GM12878 (cell line): ENCODE data around the gene ANKRD62. TPM values are rescaled to one million over a fixed set of nuclear protein-coding genes. Genes with fewer than 3 reads are reported as not detected.

Experiments used
- ATAC-seq: fragments of 200-7000 bp; cut with Tn5 transposase; 3 replicates; pipeline ENCODE4 v1.9.1; 2020; ENCODE audit warnings: mild to moderate bottlenecking, moderate library complexity
- BruUV-seq: library from RNA; stranded (reverse); fragments of 400-500 nt; replicated peaks from 2 replicates; lab custom pipeline; 2021; lab: Mats Ljungman, UMichigan
- CTCF ChIA-PET: fragments of 300-600 bp; sonication (Branson Sonifier 250); formaldehyde crosslinking; extraction: SDS; loops from one replicate; lab custom pipeline; 2021; ENCODE audit warnings: inconsistent platforms; lab: Yijun Ruan, JAX
- POLR2A ChIA-PET: fragments of 350-600 bp; formaldehyde crosslinking; extraction: SDS; loops from one replicate; lab custom pipeline; 2021; ENCODE audit warnings: inconsistent platforms; lab: Charles Lee
- RAD21 ChIA-PET: fragments of 300-600 bp; sonication (Branson Sonifier 250); formaldehyde crosslinking; loops from one replicate; lab custom pipeline; 2023; ENCODE audit warnings: antibody characterized with exemption; ENCODE audit not compliant: unreplicated experiment; lab: Charles Lee
- SMC1A ChIA-PET: fragments of 300-600 bp; sonication (Branson Sonifier 250); formaldehyde crosslinking; loops from one replicate; lab custom pipeline; 2023; ENCODE audit not compliant: unreplicated experiment, uncharacterized antibody; lab: Charles Lee
- DNase-seq: peaks from one replicate; pipeline ENCODE4 v3.0.0-alpha.2; 2011; ENCODE audit warnings: low read depth, low spot score
- FAIRE-seq: peaks from 3 replicates; lab custom pipeline; 2011; peaks lifted over from hg19 to GRCh38; lab: Jason Lieb, UNC
- H2AFZ ChIP-seq: 2 replicates; pipeline ENCODE4 v1.6.0; 2011; ENCODE audit warnings: low read depth, low read length, control low read depth; ENCODE audit not compliant: control insufficient read depth
- H3K27ac ChIP-seq: 2 replicates; pipeline ENCODE4 v1.5.1; 2011; ENCODE audit warnings: control low read depth; ENCODE audit not compliant: control insufficient read depth, insufficient read depth
- H3K27me3 ChIP-seq, 2 experiments: replicated peaks in 1 of 2; 2 replicates each; pipeline versions ENCODE4 v1.6.0 to v1.6.1; 2011; ENCODE audit warnings: low read length in 1 of 2; ENCODE audit not compliant: control insufficient read depth in 2 of 2, insufficient read depth in 2 of 2
- H3K36me3 ChIP-seq, 2 experiments: 2 replicates each; pipeline ENCODE4 v1.5.1; 2011; ENCODE audit warnings: low read length in 1 of 2; ENCODE audit not compliant: control insufficient read depth in 2 of 2, insufficient read depth in 2 of 2
- H3K4me1 ChIP-seq: 2 replicates; pipeline ENCODE4 v1.6.1; 2011; ENCODE audit warnings: mild to moderate bottlenecking, low read length, moderate library complexity, mixed read lengths; ENCODE audit not compliant: control insufficient read depth, insufficient read depth
- H3K4me2 ChIP-seq: 2 replicates; pipeline ENCODE4 v1.6.0; 2011; ENCODE audit warnings: control low read depth; ENCODE audit not compliant: control insufficient read depth, insufficient read depth
- H3K4me3 ChIP-seq: fragments of 200-600 bp; sonication (generic); 2 replicates; pipeline ENCODE4 v1.5.1; 2016
- H3K79me2 ChIP-seq: 2 replicates; pipeline ENCODE4 v1.6.0; 2011; ENCODE audit warnings: low read length; ENCODE audit not compliant: control insufficient read depth, insufficient read depth
- H3K9ac ChIP-seq: 2 replicates; pipeline ENCODE4 v1.8.0; 2011; ENCODE audit warnings: low read length, control low read depth, mixed read lengths; ENCODE audit not compliant: control insufficient read depth, insufficient read depth
- H3K9me3 ChIP-seq: replicated peaks from 3 replicates; pipeline ENCODE4 v1.5.1; 2011; ENCODE audit warnings: mild to moderate bottlenecking, low read length; ENCODE audit not compliant: control insufficient read depth, insufficient read depth
- H4K20me1 ChIP-seq: 2 replicates; pipeline ENCODE4 v1.6.0; 2011; ENCODE audit not compliant: control insufficient read depth, insufficient read depth
- ATF3 ChIP-seq: IDR thresholded peaks from 2 replicates; pipeline ENCODE4 v1.6.1; 2011; ENCODE audit warnings: low read depth, mild to moderate bottlenecking, low read length, moderate library complexity, borderline replicate concordance; ENCODE audit errors: extremely low read depth
- BRCA1 ChIP-seq: IDR thresholded peaks from 2 replicates; pipeline ENCODE4 v1.6.1; 2011; ENCODE audit warnings: low read depth, low read length, improper control_type of control experiment
- EP300 ChIP-seq, 2 experiments: fragments of 150-350 bp in 1 of 2; IDR thresholded peaks; 2 replicates each; pipeline ENCODE4 v1.6.1; 2011 to 2012; ENCODE audit warnings: low read depth in 2 of 2, low read length in 2 of 2, borderline replicate concordance in 1 of 2, improper control_type of control experiment in 1 of 2, inconsistent platforms in 1 of 2; ENCODE audit not compliant: control insufficient read depth in 1 of 2
- IRF5 ChIP-seq: fragments of 450-650 bp; IDR thresholded peaks from 2 replicates; pipeline ENCODE4 v1.6.1; 2017; ENCODE audit warnings: borderline replicate concordance
- KAT2A ChIP-seq: conservative IDR thresholded peaks from 2 replicates; pipeline ENCODE4 v1.6.1; 2011; ENCODE audit warnings: low read depth, low read length; ENCODE audit not compliant: control insufficient read depth
- MEF2B ChIP-seq: fragments of 450-650 bp; IDR thresholded peaks from 2 replicates; pipeline ENCODE4 v1.6.1; 2018; ENCODE audit warnings: mild to moderate bottlenecking, moderate library complexity; ENCODE audit not compliant: partially characterized antibody, poor library complexity, severe bottlenecking
- POLR2A ChIP-seq: IDR thresholded peaks from 2 replicates; pipeline ENCODE4 v1.6.1; 2011; ENCODE audit warnings: low read depth, mild to moderate bottlenecking, low read length
- RUNX3 ChIP-seq: IDR thresholded peaks from 2 replicates; pipeline ENCODE4 v1.6.1; 2012; ENCODE audit warnings: low read length, inconsistent platforms
- SPI1 ChIP-seq: IDR thresholded peaks from 2 replicates; pipeline ENCODE4 v1.6.1; 2011; ENCODE audit warnings: low read depth, mild to moderate bottlenecking, low read length, moderate library complexity, borderline replicate concordance; ENCODE audit not compliant: insufficient read depth
- SRF ChIP-seq, 2 experiments: IDR thresholded peaks; 2 replicates each; pipeline ENCODE4 v1.6.1; 2011; ENCODE audit warnings: low read depth in 2 of 2, low read length in 2 of 2, mild to moderate bottlenecking in 1 of 2, moderate library complexity in 1 of 2
- TAF1 ChIP-seq: IDR thresholded peaks from 2 replicates; pipeline ENCODE4 v1.6.1; 2011; ENCODE audit warnings: mild to moderate bottlenecking, low read depth, low read length, borderline replicate concordance
- TCF7 ChIP-seq: IDR thresholded peaks from 2 replicates; pipeline ENCODE4 v1.6.1; 2014; ENCODE audit warnings: antibody characterized with exemption, borderline replicate concordance
- ZBTB33 ChIP-seq: fragments of 450-650 bp; IDR thresholded peaks from 2 replicates; pipeline ENCODE4 v1.6.1; 2017; ENCODE audit warnings: mild to moderate bottlenecking
- ZBTB40 ChIP-seq: fragments of 450-650 bp; IDR thresholded peaks from 2 replicates; pipeline ENCODE4 v1.6.1; 2016; ENCODE audit warnings: mild to moderate bottlenecking, moderate library complexity, borderline replicate concordance
- WGBS: methylation state at CpG from one replicate; pipeline ENCODE4 v1.1.6; 2016; ENCODE audit warnings: low lambda C conversion rate; ENCODE audit not compliant: insufficient replicate concordance, insufficient coverage; ENCODE audit errors: missing lambda C conversion rate; 5-methylcytosine and 5-hydroxymethylcytosine counted together
- in situ Hi-C: fragments of 300-500 bp; cut with MboI; formaldehyde crosslinking; loops from 9 replicates; pipeline ENCODE4 v1.14.3; 2018; ENCODE audit warnings: mixed read lengths
- intact Hi-C: fragments of 100-400 bp; cut with micrococcal nuclease; formaldehyde crosslinking; loops from one replicate; pipeline ENCODE4 v1.14.2; 2022; ENCODE audit not compliant: unreplicated experiment
- polyA plus RNA-seq, 11 experiments: library from polyadenylated mRNA; depleted of rRNA in 4 of 11; unstranded in 6 of 11; stranded (reverse) in 5 of 11; fragments of >200 nt; fragmentation: Nextera tagmentation in 4 of 11; fragmentation: Illumina TruSeq in 1 of 11; extraction: Ambion mirVana in 4 of 11; extraction: Trizol in 1 of 11; gene quantifications; 1 replicate in 1 of 11; 2 replicates in 10 of 11; pipeline versions ENCODE4 v1.2.1 to v1.2.3, GENCODE V29; 2011 to 2016; ENCODE audit warnings: inconsistent platforms in 2 of 11, missing spikeins in 2 of 11, low read depth in 1 of 11
- total RNA-seq, 4 experiments: library from RNA; depleted of rRNA in 3 of 4; stranded (reverse); fragments of >200 nt in 3 of 4; fragmentation: Illumina TruSeq in 1 of 4; extraction: Trizol in 1 of 4; gene quantifications; 2 replicates each; pipeline versions ENCODE4 v1.2.1 to v1.2.3, GENCODE V29; 2013 to 2021

Gene ANKRD62
- total and polyA plus RNA-seq, 10 of the 15 experiments (the other 5 are each of a cell fraction or from before 2014, with no cell fraction given) = not detected

GRCh38 chr18:12066910-12067511 lies 26.6 kb upstream of the ANKRD62 start:
- DNase-seq (no peak), ATAC-seq (no peak), FAIRE-seq (no peak)
- Histone ChIP-seq H3K4me2 (no peak overlapping the region), H2AFZ (no peak overlapping the region), H3K36me3 (no peaks in the 10 kb centered on the region), H3K79me2 (no peaks in the 10 kb centered on the region), H3K9me3 (no peaks in the 10 kb centered on the region), H4K20me1 (no peaks in the 10 kb centered on the region), H3K4me3 (no peak overlapping the region), H3K27me3 (no peaks in the 10 kb centered on the region; a peak in 1 of 4 replicates), H3K27ac (no peak overlapping the region), H3K4me1 (no peaks in the 10 kb centered on the region), H3K9ac (no peak overlapping the region)
- RAD21 ChIA-PET = interaction anchor here (0.7 kb wide), 1 partner anchor 323 kb away, joined by 5 read pairs; no protein-coding TSS in a partner anchor
- in situ Hi-C loops (no loop called here), intact Hi-C loops (no loop called here)
- WGBS = 74% methylated on average over 39 of the region's 47 CpGs
- CTCF ChIA-PET = no interaction called here
- no TSS peak for BruUV-seq
- SMC1A ChIA-PET = no interaction called here
- POLR2A ChIA-PET = no interaction called here
- TF ChIP-seq TCF7 (no peak), KAT2A (no peak), TAF1 (no peak), ZBTB40 (no peak), EP300 (IDR thresholded peaks at IDR 0.05; ENCODE audit: borderline replicate concordance in 1 of 2, control insufficient read depth in 1 of 2, low read depth in 2 of 2, low read length in 2 of 2) (no peak), POLR2A (no peak), RUNX3 (no peak), ATF3 (no peak), ZBTB33 (no peak), SPI1 (no peak), IRF5 (no peak), MEF2B (no peak), SRF (IDR thresholded peaks at IDR 0.05; ENCODE audit: low read depth in 2 of 2, low read length in 2 of 2) (no peak), BRCA1 (no peak)
